SK-N-MC (cell line): ENCODE data around the gene LAMB3.
"Not testable (repeated sequence)": the region's sequence is repeated elsewhere in the genome, so short reads cannot be mapped to it uniquely, and the experiment has no call there.

Source experiments
- DNase-seq: peaks from one replicate; pipeline ENCODE4 v3.0.0-alpha.2; 2011; ENCODE audit warnings: low read depth, low spot score
- H3K27ac ChIP-seq: fragments of 200-600 bp; sonication (generic); 2 replicates; pipeline ENCODE4 v1.5.1; 2016; ENCODE audit warnings: mixed run types
- H3K36me3 ChIP-seq: fragments of 200-600 bp; sonication (generic); 2 replicates; pipeline ENCODE4 v1.6.1; 2017; ENCODE audit warnings: antibody characterized with exemption, low read length, mixed read lengths; ENCODE audit not compliant: insufficient read depth
- H3K4me3 ChIP-seq: fragments of 200-600 bp; sonication (generic); 2 replicates; pipeline ENCODE4 v1.5.1; 2016
- H3K9ac ChIP-seq: fragments of 200-600 bp; sonication (generic); 2 replicates; pipeline ENCODE4 v1.8.0; 2017; ENCODE audit warnings: mixed run types, mixed read lengths; ENCODE audit not compliant: insufficient read length
- H3K9me3 ChIP-seq: fragments of 200-600 bp; sonication (generic); 2 replicates; pipeline ENCODE4 v1.6.1; 2017; ENCODE audit warnings: low read depth, mild to moderate bottlenecking, antibody characterized with exemption, low read length, moderate library complexity, mixed read lengths
- EZH2 ChIP-seq: fragments of 200-600 bp; sonication (generic); IDR thresholded peaks from one replicate; pipeline ENCODE4 v1.6.1; 2017; ENCODE audit warnings: antibody characterized with exemption
- FOXP2 ChIP-seq: optimal IDR thresholded peaks from 2 replicates; pipeline ENCODE3; 2011; ENCODE audit warnings: mild to moderate bottlenecking, moderate library complexity; ENCODE audit not compliant: insufficient read depth; ENCODE audit errors: extremely low read length, control extremely low read depth
- POLR2AphosphoS5 ChIP-seq: IDR thresholded peaks from 2 replicates; pipeline ENCODE4 v1.6.1; 2012; ENCODE audit warnings: mild to moderate bottlenecking, low read depth, low read length, borderline replicate concordance

LAMB3 gene

GRCh38 chr1:209652121-209652735 lies at the start of gene LAMB3:
Gene LAMB3 (minus strand): TSS chr1:209652425. CDS start chr1:209650944, 1,481 bp downstream.
- H3K27ac ChIP-seq: no peak within 1 kb of the TSS
- no peak within 1 kb of the TSS for H3K9ac ChIP-seq
- no peaks in the 10 kb centered on the region for H3K36me3 ChIP-seq
- H3K4me3 ChIP-seq: no peak within 1 kb of the TSS
- H3K9me3 ChIP-seq: no peaks in the 10 kb centered on the region
- TF ChIP-seq FOXP2 (no peak), POLR2AphosphoS5 (no peak)
- no peak for DNase-seq

DNA sequence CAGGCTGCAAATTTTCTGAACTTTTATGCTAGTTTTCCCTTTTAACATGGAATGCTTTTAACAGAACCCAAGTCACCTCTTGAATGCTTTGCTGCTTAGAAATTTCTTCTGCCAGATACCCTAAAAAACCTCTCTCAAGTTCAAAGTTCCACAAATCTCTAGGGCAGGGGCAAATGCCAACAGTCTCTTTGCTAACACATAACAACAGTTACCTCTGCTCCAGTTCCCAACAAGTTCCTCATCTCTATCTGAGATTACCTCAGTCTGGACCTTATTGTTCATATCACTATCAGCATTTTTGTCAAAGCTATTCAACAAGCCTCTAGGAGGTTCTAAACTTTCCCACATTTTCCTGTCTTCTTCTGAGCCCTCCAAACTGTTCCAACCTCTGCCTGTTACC lies 48.5 kb upstream of the LAMB3 start:
- H3K27ac ChIP-seq, H3K36me3 ChIP-seq, DNase-seq, H3K9me3 ChIP-seq, H3K4me3 ChIP-seq, H3K9ac ChIP-seq: not testable (repeated sequence)

- Histone ChIP-seq H3K27ac (no peak overlapping the region), H3K4me3 (no peak overlapping the region), H3K36me3 (no peaks in the 10 kb centered on the region), H3K9me3 (no peaks in the 10 kb centered on the region), H3K9ac (no peak overlapping the region)
- DNase-seq: no peak
- TF ChIP-seq FOXP2 (no peak), EZH2 (no peak), POLR2AphosphoS5 (no peak)
Observed at GRCh38 chr1:209697126-209697525, 44.9 kb upstream of the LAMB3 start.

GRCh38 chr1:209696673-209697072 lies 44.4 kb upstream of the LAMB3 start:
- TF ChIP-seq EZH2 (no peak), FOXP2 (no peak), POLR2AphosphoS5 (no peak)
- H3K36me3 ChIP-seq: no peaks in the 10 kb centered on the region
- H3K4me3 ChIP-seq: no peak overlapping the region
- H3K27ac ChIP-seq: no peak overlapping the region
- no peak overlapping the region for H3K9ac ChIP-seq
- no peak for DNase-seq
- no peaks in the 10 kb centered on the region for H3K9me3 ChIP-seq

DNA sequence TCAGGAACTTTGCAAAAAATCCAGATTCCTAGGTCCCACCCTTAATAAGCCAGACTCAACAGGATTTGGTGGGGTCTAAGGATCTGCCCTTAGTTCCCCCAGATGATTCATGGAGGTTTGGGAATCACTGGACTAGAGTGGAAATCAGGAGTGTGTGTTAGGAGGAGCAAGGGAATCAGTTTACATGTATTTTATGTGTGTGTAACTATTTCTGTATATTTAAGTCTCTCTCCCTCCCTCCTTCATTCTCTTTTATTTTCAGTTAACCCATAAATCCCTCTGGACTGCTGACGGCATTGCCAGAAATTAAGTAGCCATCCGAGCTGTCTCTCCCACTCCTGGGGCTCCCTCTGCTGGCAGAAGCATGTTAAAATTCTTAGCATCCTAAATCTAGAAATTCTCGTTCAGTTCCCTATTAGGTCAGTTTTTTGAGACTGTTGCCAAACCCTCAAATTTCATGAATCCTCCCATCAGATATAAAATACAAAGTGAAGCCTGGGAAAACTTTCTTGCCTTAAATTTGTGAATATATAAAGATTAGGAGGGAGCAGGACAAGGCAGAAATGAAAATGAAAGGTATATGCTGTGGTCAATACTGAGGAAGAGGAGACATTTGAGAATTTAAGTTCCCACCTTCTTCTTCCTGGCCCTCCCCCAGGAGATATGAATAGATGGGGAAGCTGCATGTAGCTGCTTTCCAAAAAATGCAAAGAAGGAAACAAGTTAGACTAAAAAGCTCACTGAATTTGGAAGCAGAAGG lies 40.7 kb upstream of the LAMB3 start:
- Histone ChIP-seq H3K4me3 (no peak overlapping the region), H3K27ac (no peak overlapping the region), H3K36me3 (no peaks in the 10 kb centered on the region), H3K9ac (no peak overlapping the region), H3K9me3 (no peaks in the 10 kb centered on the region)
- peak; percentile 71 for DNase-seq
- no peak for TF ChIP-seq FOXP2
- TF ChIP-seq POLR2AphosphoS5: no peak
- no peak for TF ChIP-seq EZH2

GRCh38 chr1:209692296-209692695 lies 40.1 kb upstream of the LAMB3 start:
- Histone ChIP-seq H3K4me3 (no peak overlapping the region), H3K36me3 (no peaks in the 10 kb centered on the region), H3K9me3 (no peaks in the 10 kb centered on the region), H3K27ac (peak overlapping the region; percentile 29; the same call in 1 of the 2 replicates), H3K9ac (no peak overlapping the region)
- TF ChIP-seq POLR2AphosphoS5 (no peak), FOXP2 (no peak), EZH2 (no peak)
- DNase-seq: no peak

- no peak for DNase-seq
- H3K36me3 ChIP-seq: no peaks in the 10 kb centered on the region
- H3K4me3 ChIP-seq: no peak overlapping the region
- peak overlapping the region; percentile 28; the same call in 1 of the 2 replicates for H3K27ac ChIP-seq
- TF ChIP-seq EZH2 (no peak), POLR2AphosphoS5 (no peak), FOXP2 (no peak)
- no peaks in the 10 kb centered on the region for H3K9me3 ChIP-seq
- no peak overlapping the region for H3K9ac ChIP-seq
Observed at GRCh38 chr1:209691237-209691636, 39.0 kb upstream of the LAMB3 start.

GRCh38 chr1:209689477-209689876 lies 37.3 kb upstream of the LAMB3 start:
- Histone ChIP-seq H3K9me3 (no peaks in the 10 kb centered on the region), H3K4me3 (no peak overlapping the region), H3K36me3 (no peaks in the 10 kb centered on the region), H3K9ac (no peak overlapping the region), H3K27ac (no peak overlapping the region)
- no peak for DNase-seq
- TF ChIP-seq POLR2AphosphoS5 (no peak), EZH2 (no peak), FOXP2 (no peak)
